Smooth muscle cell (in vitro differentiated cells): ENCODE data around the gene DOCK4. TPM values are rescaled to one million over a fixed set of nuclear protein-coding genes. Genes with fewer than 3 reads are reported as not detected.

ENCODE experiments used
- DNase-seq: peaks from one replicate; lab custom pipeline; 2025; ENCODE audit not compliant: unreplicated experiment; lab: John Stamatoyannopoulos, UW
- H2AFZ ChIP-seq: fragments of 200-600 bp; sonication (generic); 2 replicates; pipeline ENCODE4 v1.6.0; 2016; ENCODE audit warnings: antibody characterized with exemption, low read depth, mild to moderate bottlenecking
- H3F3A ChIP-seq: fragments of 200-600 bp; sonication (generic); 2 replicates; pipeline ENCODE4 v1.6.0; 2017; ENCODE audit warnings: antibody characterized with exemption, low read depth
- H3K27ac ChIP-seq: fragments of 200-600 bp; sonication (generic); 2 replicates; pipeline ENCODE4 v1.5.1; 2016; ENCODE audit warnings: low read depth, mild to moderate bottlenecking
- H3K27me3 ChIP-seq: fragments of 200-600 bp; sonication (generic); 2 replicates; pipeline ENCODE4 v1.6.1; 2016; ENCODE audit warnings: low read depth, mild to moderate bottlenecking
- H3K36me3 ChIP-seq: fragments of 200-600 bp; sonication (generic); 2 replicates; pipeline ENCODE4 v1.5.1; 2016; ENCODE audit warnings: low read depth
- H3K4me1 ChIP-seq: fragments of 200-600 bp; sonication (generic); 2 replicates; pipeline ENCODE4 v1.5.1; 2016; ENCODE audit warnings: low read depth
- H3K4me2 ChIP-seq: fragments of 200-600 bp; sonication (generic); 2 replicates; pipeline ENCODE4 v1.6.0; 2016; ENCODE audit warnings: mild to moderate bottlenecking
- H3K4me3 ChIP-seq: fragments of 200-600 bp; sonication (generic); 2 replicates; pipeline ENCODE4 v1.5.1; 2016; ENCODE audit warnings: mild to moderate bottlenecking
- H3K79me2 ChIP-seq: fragments of 200-600 bp; sonication (generic); 2 replicates; pipeline ENCODE4 v1.6.0; 2016; ENCODE audit warnings: low read depth, mild to moderate bottlenecking
- H3K9ac ChIP-seq: fragments of 200-600 bp; sonication (generic); 2 replicates; pipeline ENCODE4 v1.6.0; 2016; ENCODE audit warnings: low read depth
- H3K9me3 ChIP-seq: fragments of 200-600 bp; sonication (generic); replicated peaks from 2 replicates; pipeline ENCODE4 v1.5.1; 2016; ENCODE audit warnings: low read depth
- H4K20me1 ChIP-seq: fragments of 200-600 bp; sonication (generic); 2 replicates; pipeline ENCODE4 v1.6.0; 2016; ENCODE audit warnings: low read depth
- CTCF ChIP-seq: fragments of 200-600 bp; sonication (generic); IDR thresholded peaks from 2 replicates; pipeline ENCODE4 v1.5.1; 2017; ENCODE audit warnings: borderline replicate concordance, mild to moderate bottlenecking, antibody characterized with exemption; ENCODE audit not compliant: insufficient read depth, poor library complexity, severe bottlenecking
- WGBS: methylation state at CpG from one replicate; pipeline ENCODE4 v1.1.7; 2016; ENCODE audit warnings: low lambda C conversion rate; 5-methylcytosine and 5-hydroxymethylcytosine counted together
- polyA plus RNA-seq: library from polyadenylated mRNA; unstranded; fragments of >200 nt; fragmentation: Nextera tagmentation; extraction: Ambion mirVana; gene quantifications from 2 replicates; pipeline ENCODE4 v1.2.1, GENCODE V29; 2016
- total RNA-seq: library from RNA; depleted of rRNA; stranded (reverse); fragments of >200 nt; gene quantifications from 2 replicates; pipeline ENCODE4 v1.2.3, GENCODE V29; 2014

Gene DOCK4
- total and polyA plus RNA-seq, 2 experiments from 2014 or later: 7.4 to 20.5 TPM

DNA sequence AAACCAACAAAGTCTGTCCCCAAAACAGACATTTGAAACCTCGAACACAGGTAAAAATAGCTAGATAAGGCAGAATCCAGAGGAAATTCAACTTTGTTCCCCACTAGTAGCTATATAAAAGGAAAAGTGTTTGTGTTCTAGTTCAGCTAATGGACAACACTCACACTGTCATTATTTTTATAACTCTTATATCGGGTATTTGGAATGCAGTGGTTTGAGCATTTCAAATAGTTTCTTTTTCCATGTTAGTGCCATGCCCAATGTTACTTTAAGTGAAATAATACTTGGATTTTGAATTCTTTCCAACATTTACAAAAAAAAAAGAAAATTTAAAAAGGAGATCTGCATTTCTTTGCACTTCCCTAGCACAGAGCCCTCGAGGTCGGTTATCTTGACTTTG lies 213.6 kb downstream of the DOCK4 start:
- Histone ChIP-seq H2AFZ (no peak overlapping the region), H4K20me1 (no peaks in the 10 kb centered on the region), H3F3A (no peaks in the 10 kb centered on the region), H3K79me2 (no peaks in the 10 kb centered on the region), H3K27me3 (no peaks in the 10 kb centered on the region), H3K9ac (no peak overlapping the region), H3K9me3 (no peaks in the 10 kb centered on the region), H3K4me1 (peaks cover 10% of the 10 kb centered on the region), H3K4me2 (no peak overlapping the region), H3K4me3 (no peak overlapping the region), H3K27ac (no peak overlapping the region), H3K36me3 (no peaks in the 10 kb centered on the region)
- 84% methylated on average over 4 of the region's 4 CpGs for WGBS
- TF ChIP-seq CTCF: no peak
- no peak for DNase-seq

DNA sequence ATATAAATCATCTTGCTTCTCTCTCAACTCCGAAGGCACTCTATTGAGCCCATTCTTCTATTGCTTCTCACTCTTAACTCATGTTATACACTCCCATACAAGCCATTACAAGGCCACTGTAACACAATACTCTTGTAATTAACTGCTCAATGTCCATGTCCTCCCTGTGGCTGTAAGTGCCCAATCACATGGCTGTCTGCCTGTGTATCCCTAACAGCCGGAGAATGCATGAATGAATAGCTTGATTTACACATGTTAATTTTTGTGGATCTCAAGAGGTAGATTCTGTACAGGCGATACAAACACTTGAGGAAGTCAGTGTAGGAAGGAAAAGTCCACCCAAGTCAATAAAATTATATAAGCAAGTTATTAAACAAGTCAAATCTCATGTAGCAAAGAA lies 215.6 kb downstream of the DOCK4 start:
- Histone ChIP-seq H3K36me3 (peaks cover under 1% of the 10 kb centered on the region), H3K27ac (no peak overlapping the region), H3K4me1 (peaks cover 10% of the 10 kb centered on the region), H3K79me2 (no peaks in the 10 kb centered on the region), H2AFZ (no peak overlapping the region), H3K9me3 (no peaks in the 10 kb centered on the region), H3K4me3 (no peak overlapping the region), H3K9ac (no peak overlapping the region), H4K20me1 (no peaks in the 10 kb centered on the region), H3K4me2 (no peak overlapping the region), H3F3A (no peaks in the 10 kb centered on the region), H3K27me3 (no peaks in the 10 kb centered on the region)
- WGBS: 94% methylated on average over 3 of the region's 3 CpGs
- no peak for TF ChIP-seq CTCF
- DNase-seq: no peak

DNA sequence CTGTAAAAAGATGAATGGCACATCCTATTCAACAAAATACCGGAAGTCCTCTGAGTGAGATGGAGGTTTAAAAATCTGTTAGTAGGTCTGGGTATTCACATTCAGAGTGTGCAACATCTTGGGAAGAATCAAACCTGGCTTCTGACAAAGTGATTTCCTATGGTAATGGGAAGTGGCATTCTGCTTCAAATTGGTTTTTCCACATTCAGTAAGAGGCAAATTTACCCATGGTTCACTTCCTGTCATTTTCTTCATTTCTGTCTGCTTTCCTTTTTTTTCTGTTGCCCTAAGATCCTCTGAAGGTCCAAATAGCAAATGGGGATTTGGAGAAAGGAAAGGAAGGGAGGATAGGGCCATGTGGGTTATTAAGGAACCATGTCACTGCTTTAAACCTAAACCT lies 218.3 kb downstream of the DOCK4 start:
- no peaks in the 10 kb centered on the region for H4K20me1 ChIP-seq
- H3K4me2 ChIP-seq: no peak overlapping the region
- H3K4me1 ChIP-seq: peaks cover 10% of the 10 kb centered on the region
- H3K36me3 ChIP-seq: peaks cover 6% of the 10 kb centered on the region
- H3K9me3 ChIP-seq: no peaks in the 10 kb centered on the region
- H2AFZ ChIP-seq: no peak overlapping the region
- H3K27ac ChIP-seq: no peak overlapping the region
- DNase-seq: no peak
- no peaks in the 10 kb centered on the region for H3F3A ChIP-seq
- WGBS: 90% methylated on average over 1 of the region's 1 CpG
- H3K9ac ChIP-seq: no peak overlapping the region
- H3K4me3 ChIP-seq: no peak overlapping the region
- H3K27me3 ChIP-seq: no peaks in the 10 kb centered on the region
- no peak for TF ChIP-seq CTCF
- no peaks in the 10 kb centered on the region for H3K79me2 ChIP-seq

GRCh38 chr7:111987115-111987826 lies 218.9 kb downstream of the DOCK4 start:
- H2AFZ ChIP-seq: no peak overlapping the region

More at GRCh38 chr7:111987115-111987826, 218.9 kb downstream of the DOCK4 start:
- DNase-seq: no peak
- Histone ChIP-seq H3K79me2 (no peaks in the 10 kb centered on the region), H3K9ac (no peak overlapping the region), H3K27me3 (no peaks in the 10 kb centered on the region), H4K20me1 (no peaks in the 10 kb centered on the region), H3K36me3 (peaks cover 6% of the 10 kb centered on the region), H3K4me2 (peak overlapping the region; percentile 2), H3F3A (no peaks in the 10 kb centered on the region), H3K4me1 (peaks cover 10% of the 10 kb centered on the region), H3K9me3 (no peaks in the 10 kb centered on the region), H3K27ac (no peak overlapping the region), H3K4me3 (no peak overlapping the region)
- no peak for TF ChIP-seq CTCF
- WGBS: 50% methylated on average over 6 of the region's 6 CpGs
